ENCODE results near the gene UBE2N.

DNA sequence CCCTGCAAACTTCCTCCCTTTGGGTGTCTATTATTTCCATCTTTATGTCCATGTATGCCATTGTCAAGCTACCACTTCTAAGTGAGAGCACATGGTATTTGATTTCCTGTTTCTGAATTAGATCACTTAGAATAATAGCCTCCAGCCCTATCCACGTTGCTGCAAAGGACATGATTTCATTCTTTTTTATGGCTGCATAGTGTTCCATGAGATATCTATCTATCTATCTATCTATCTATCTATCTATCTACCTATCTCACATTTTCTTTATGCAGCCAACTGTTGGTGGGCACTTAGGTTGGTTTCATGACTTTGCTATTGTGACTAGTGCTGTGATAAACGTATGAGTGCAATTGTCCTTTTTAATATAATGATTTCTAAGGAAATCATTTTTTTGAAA, 14.3 kb upstream of the UBE2N start:
- TF ChIP-seq EZH2 (IDR thresholded peaks at IDR 0.05; ENCODE audit: low read length, unreplicated experiment) (no peak), EZH2phosphoT487 (IDR thresholded peaks at IDR 0.05; ENCODE audit: borderline replicate concordance, low read length) (no peak)
- TF ChIP-seq, protein P1, sequence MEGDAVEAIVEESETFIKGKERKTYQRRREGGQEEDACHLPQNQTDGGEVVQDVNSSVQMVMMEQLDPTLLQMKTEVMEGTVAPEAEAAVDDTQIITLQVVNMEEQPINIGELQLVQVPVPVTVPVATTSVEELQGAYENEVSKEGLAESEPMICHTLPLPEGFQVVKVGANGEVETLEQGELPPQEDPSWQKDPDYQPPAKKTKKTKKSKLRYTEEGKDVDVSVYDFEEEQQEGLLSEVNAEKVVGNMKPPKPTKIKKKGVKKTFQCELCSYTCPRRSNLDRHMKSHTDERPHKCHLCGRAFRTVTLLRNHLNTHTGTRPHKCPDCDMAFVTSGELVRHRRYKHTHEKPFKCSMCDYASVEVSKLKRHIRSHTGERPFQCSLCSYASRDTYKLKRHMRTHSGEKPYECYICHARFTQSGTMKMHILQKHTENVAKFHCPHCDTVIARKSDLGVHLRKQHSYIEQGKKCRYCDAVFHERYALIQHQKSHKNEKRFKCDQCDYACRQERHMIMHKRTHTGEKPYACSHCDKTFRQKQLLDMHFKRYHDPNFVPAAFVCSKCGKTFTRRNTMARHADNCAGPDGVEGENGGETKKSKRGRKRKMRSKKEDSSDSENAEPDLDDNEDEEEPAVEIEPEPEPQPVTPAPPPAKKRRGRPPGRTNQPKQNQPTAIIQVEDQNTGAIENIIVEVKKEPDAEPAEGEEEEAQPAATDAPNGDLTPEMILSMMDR (conservative IDR thresholded peaks at IDR 0.05; ENCODE audit: low read depth, low read length) = no peak

Data from PC-3 (cell line).